Stomach (tissue), 9 donors: ENCODE data around the gene RPL15. TPM values are rescaled to one million over a fixed set of nuclear protein-coding genes. Genes with fewer than 3 reads are reported as not detected.
A peak's percentile ranks its signal among the peaks of the same experiment; 100 is the strongest.

ENCODE experiments used
- DNase-seq, 2 donors: peaks; one replicate each; pipeline versions ENCODE4 v3.0.0 to v3.0.0-alpha.2; 2013 to 2019
- H3K27ac ChIP-seq, 5 donors: fragments of 200-600 bp in 4 of 5; sonication (generic) in 4 of 5; one replicate each; pipeline ENCODE4 v1.5.1; 2013 to 2019; ENCODE audit warnings: mild to moderate bottlenecking in 1 of 5, moderate library complexity in 1 of 5
- H3K27me3 ChIP-seq, 3 donors: fragments of 200-600 bp; sonication (generic); one replicate each; pipeline ENCODE4 v1.5.1; 2017 to 2019; ENCODE audit warnings: mixed run types in 1 of 3
- H3K36me3 ChIP-seq, 4 donors: fragments of 200-600 bp; sonication (generic); 1 replicate in 3 of 4; 2 replicates in 1 of 4; pipeline ENCODE4 v1.5.1; 2016 to 2019
- H3K4me1 ChIP-seq, 4 donors: fragments of 200-600 bp; sonication (generic); one replicate each; pipeline ENCODE4 v1.5.1; 2016 to 2019
- H3K4me3 ChIP-seq, 4 donors: fragments of 200-600 bp; sonication (generic) in 3 of 4; one replicate each; pipeline ENCODE4 v1.5.1; 2016 to 2019; ENCODE audit warnings: mild to moderate bottlenecking in 1 of 4
- H3K9me3 ChIP-seq, 4 donors: fragments of 200-600 bp; sonication (generic); one replicate each; pipeline ENCODE4 v1.5.1; 2016 to 2019
- CTCF ChIP-seq, 7 experiments: fragments of 450-650 bp in 4 of 7; fragments of 200-600 bp in 3 of 7; sonication (generic) in 3 of 7; IDR thresholded peaks; one replicate each; pipeline ENCODE4 v1.5.1; 2016 to 2019; ENCODE audit warnings: antibody characterized with exemption in 7 of 7, control low read depth in 2 of 7, mild to moderate bottlenecking in 1 of 7
- EP300 ChIP-seq: sonication (generic); formaldehyde crosslinking; IDR thresholded peaks from one replicate; pipeline ENCODE4 v1.6.1; 2017; ENCODE audit warnings: antibody characterized with exemption
- POLR2A ChIP-seq, 4 donors: fragments of 450-650 bp; IDR thresholded peaks; one replicate each; pipeline ENCODE4 v1.6.1; 2016; ENCODE audit warnings: antibody characterized with exemption in 4 of 4, control low read depth in 2 of 4, mild to moderate bottlenecking in 1 of 4, moderate library complexity in 1 of 4
- POLR2AphosphoS5 ChIP-seq, 3 donors: sonication (generic); formaldehyde crosslinking; IDR thresholded peaks; one replicate each; pipeline ENCODE4 v1.6.1; 2016; ENCODE audit warnings: antibody characterized with exemption in 3 of 3
- WGBS, 5 donors: extraction: QIAGEN DNeasy Blood & Tissue Kit in 3 of 5; methylation state at CpG; one replicate each; pipeline versions ENCODE4 v1.1.5 to v1.1.7; 2013 to 2018; 5-methylcytosine and 5-hydroxymethylcytosine counted together
- intact Hi-C: fragments of 100-400 bp; cut with DNase I; formaldehyde crosslinking; loops from one replicate; pipeline ENCODE4 v1.15.1; 2023; ENCODE audit warnings: low total_unique reads
- polyA plus RNA-seq, 3 donors: library from polyadenylated mRNA; stranded (reverse); fragments of 200-250 nt; gene quantifications; one replicate each; pipeline ENCODE4 v1.2.3, GENCODE V29; 2013
- total RNA-seq, 5 donors: library from RNA; depleted of rRNA; stranded (reverse); fragments of >200 nt; gene quantifications; one replicate each; pipeline versions ENCODE4 v1.1.0 to v1.2.3, GENCODE V29; 2014 to 2016
- donor health status: healthy with polysubstance abuse.
- donor health status: Bipolar disorder and iron deficiency.
- donor health status: healthy.

Gene RPL15
- total and polyA plus RNA-seq, 8 donors = 121 to 4,768 (median 2,688) TPM

GRCh38 chr3:23954144-23954543 is 37.2 kb downstream of the RPL15 start:
- peak in 1 of 2 donors; percentile 34 for DNase-seq
- Histone ChIP-seq H3K27me3 (no peaks in the 10 kb centered on the region), H3K27ac (peak overlapping the region in 4 of 5 donors; percentile 31 to 61 (median 38)), H3K4me1 (peaks cover 30 to 95% (median 60%) of the 10 kb centered on the region in 4 donors), H3K9me3 (no peaks in the 10 kb centered on the region), H3K36me3 (peaks cover 0 to 29% (median 7%) of the 10 kb centered on the region in 4 donors), H3K4me3 (no peak overlapping the region)
- intact Hi-C loops = no loop called here
- 29 to 60% (median 48%) methylated on average over 5 of the region's 5 CpGs for WGBS, 5 donors
- TF ChIP-seq EP300 (no peak), CTCF (IDR thresholded peaks at IDR 0.05) (no peak), POLR2A (IDR thresholded peaks at IDR 0.05) (no peak), POLR2AphosphoS5 (IDR thresholded peaks at IDR 0.05) (no peak)

- TF ChIP-seq EP300 = no peak
- no peak for TF ChIP-seq POLR2A (IDR thresholded peaks at IDR 0.05)
- no peak for TF ChIP-seq POLR2AphosphoS5 (IDR thresholded peaks at IDR 0.05)
- TF ChIP-seq CTCF (IDR thresholded peaks at IDR 0.05) = no peak
- H3K36me3 ChIP-seq = peaks cover 4 to 51% (median 19%) of the 10 kb centered on the region in 4 donors
- H3K9me3 ChIP-seq = no peaks in the 10 kb centered on the region
- intact Hi-C loops = no loop called here
- H3K4me3 ChIP-seq = no peak overlapping the region
- H3K27ac ChIP-seq = no peak overlapping the region
- peaks cover 13 to 88% (median 49%) of the 10 kb centered on the region in 4 donors for H3K4me1 ChIP-seq
- no peaks in the 10 kb centered on the region for H3K27me3 ChIP-seq
- DNase-seq = no peak
- 29 to 68% (median 48%) methylated on average over 3 of the region's 3 CpGs for WGBS, 5 donors
Observed at GRCh38 chr3:23956701-23957100, 39.8 kb downstream of the RPL15 start.

- peak overlapping the region; percentile 30 to 73 (median 52) for H3K27ac ChIP-seq
- H3K4me1 ChIP-seq = peaks cover 5 to 75% (median 37%) of the 10 kb centered on the region in 4 donors
- WGBS, 5 donors = 59 to 69% (median 66%) methylated on average over 7 of the region's 7 CpGs
- no peaks in the 10 kb centered on the region for H3K27me3 ChIP-seq
- DNase-seq = peak in 1 of 2 donors; percentile 31
- no peaks in the 10 kb centered on the region for H3K9me3 ChIP-seq
- no peak for TF ChIP-seq CTCF (IDR thresholded peaks at IDR 0.05)
- TF ChIP-seq POLR2AphosphoS5 (IDR thresholded peaks at IDR 0.05) = peak in 2 of 3 donors; percentile 17 to 64
- TF ChIP-seq POLR2A (IDR thresholded peaks at IDR 0.05) = no peak
- no peak overlapping the region for H3K4me3 ChIP-seq
- intact Hi-C loops = no loop called here
- peaks cover 8 to 68% (median 42%) of the 10 kb centered on the region in 4 donors for H3K36me3 ChIP-seq
Observed at GRCh38 chr3:23959135-23959900, 42.4 kb downstream of the RPL15 start.

GRCh38 chr3:23960649-23961048 is 43.7 kb downstream of the RPL15 start:
- no peak overlapping the region for H3K4me3 ChIP-seq
- no peaks in the 10 kb centered on the region for H3K9me3 ChIP-seq
- intact Hi-C loops = no loop called here
- WGBS, 5 donors = 18 to 67% (median 38%) methylated on average over 1 of the region's 1 CpG
- no peaks in the 10 kb centered on the region for H3K27me3 ChIP-seq
- DNase-seq = no peak
- H3K36me3 ChIP-seq = peaks cover 13 to 70% (median 49%) of the 10 kb centered on the region in 4 donors
- peak overlapping the region in 1 of 5 donors; percentile 73 for H3K27ac ChIP-seq
- H3K4me1 ChIP-seq = peaks cover 5 to 75% (median 30%) of the 10 kb centered on the region in 4 donors
- no peak for TF ChIP-seq POLR2AphosphoS5 (IDR thresholded peaks at IDR 0.05)

GRCh38 chr3:23961066-23961465 is 44.1 kb downstream of the RPL15 start:
- Histone ChIP-seq H3K27me3 (no peaks in the 10 kb centered on the region), H3K4me3 (no peak overlapping the region), H3K9me3 (no peaks in the 10 kb centered on the region), H3K36me3 (peaks cover 17 to 71% (median 53%) of the 10 kb centered on the region in 4 donors), H3K27ac (peak overlapping the region in 1 of 5 donors; percentile 73), H3K4me1 (peaks cover 5 to 75% (median 32%) of the 10 kb centered on the region in 4 donors)
- intact Hi-C loops = no loop called here
- 90 to 100% (median 100%) methylated on average over 1 of the region's 1 CpG for WGBS, 5 donors
- TF ChIP-seq POLR2AphosphoS5 (IDR thresholded peaks at IDR 0.05) (no peak), CTCF (IDR thresholded peaks at IDR 0.05) (no peak), POLR2A (IDR thresholded peaks at IDR 0.05) (no peak), EP300 (no peak)
- no peak for DNase-seq
